Measurements from ENCODE around the gene CDH3. TPM values are rescaled to one million over a fixed set of nuclear protein-coding genes. Genes with fewer than 3 reads are reported as not detected.

CDH3 gene
- total RNA-seq, result 0.25 and 0.33 TPM in 2 replicates

DNA sequence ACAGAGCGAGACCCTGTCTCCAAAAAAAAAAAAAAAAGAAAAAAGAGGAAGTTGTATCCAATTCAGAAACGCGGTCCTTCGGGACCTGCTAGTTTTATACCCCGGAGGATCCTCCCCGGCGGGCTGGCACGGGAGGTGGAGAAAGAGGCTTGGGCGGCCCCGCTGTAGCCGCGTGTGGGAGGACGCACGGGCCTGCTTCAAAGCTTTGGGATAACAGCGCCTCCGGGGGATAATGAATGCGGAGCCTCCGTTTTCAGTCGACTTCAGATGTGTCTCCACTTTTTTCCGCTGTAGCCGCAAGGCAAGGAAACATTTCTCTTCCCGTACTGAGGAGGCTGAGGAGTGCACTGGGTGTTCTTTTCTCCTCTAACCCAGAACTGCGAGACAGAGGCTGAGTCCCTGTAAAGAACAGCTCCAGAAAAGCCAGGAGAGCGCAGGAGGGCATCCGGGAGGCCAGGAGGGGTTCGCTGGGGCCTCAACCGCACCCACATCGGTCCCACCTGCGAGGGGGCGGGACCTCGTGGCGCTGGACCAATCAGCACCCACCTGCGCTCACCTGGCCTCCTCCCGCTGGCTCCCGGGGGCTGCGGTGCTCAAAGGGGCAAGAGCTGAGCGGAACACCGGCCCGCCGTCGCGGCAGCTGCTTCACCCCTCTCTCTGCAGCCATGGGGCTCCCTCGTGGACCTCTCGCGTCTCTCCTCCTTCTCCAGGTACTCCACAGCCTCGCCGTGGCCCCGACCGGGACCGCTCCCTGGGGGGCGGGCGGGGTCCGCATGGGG is at the start of gene CDH3:
Gene CDH3 (plus strand): TSS at position 596 of the 779 bp plus-strand sequence. CDS start 70 bp downstream, at position 666.

DNA sequence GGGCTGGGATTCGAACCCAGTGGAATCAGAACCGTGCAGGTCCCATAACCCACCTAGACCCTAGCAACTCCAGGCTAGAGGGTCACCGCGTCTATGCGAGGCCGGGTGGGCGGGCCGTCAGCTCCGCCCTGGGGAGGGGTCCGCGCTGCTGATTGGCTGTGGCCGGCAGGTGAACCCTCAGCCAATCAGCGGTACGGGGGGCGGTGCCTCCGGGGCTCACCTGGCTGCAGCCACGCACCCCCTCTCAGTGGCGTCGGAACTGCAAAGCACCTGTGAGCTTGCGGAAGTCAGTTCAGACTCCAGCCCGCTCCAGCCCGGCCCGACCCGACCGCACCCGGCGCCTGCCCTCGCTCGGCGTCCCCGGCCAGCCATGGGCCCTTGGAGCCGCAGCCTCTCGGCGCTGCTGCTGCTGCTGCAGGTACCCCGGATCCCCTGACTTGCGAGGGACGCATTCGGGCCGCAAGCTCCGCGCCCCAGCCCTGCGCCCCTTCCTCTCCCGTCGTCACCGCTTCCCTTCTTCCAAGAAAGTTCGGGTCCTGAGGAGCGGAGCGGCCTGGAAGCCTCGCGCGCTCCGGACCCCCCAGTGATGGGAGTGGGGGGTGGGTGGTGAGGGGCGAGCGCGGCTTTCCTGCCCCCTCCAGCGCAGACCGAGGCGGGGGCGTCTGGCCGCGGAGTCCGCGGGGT is 92.1 kb downstream of the CDH3 start, which contains the start of gene CDH1:
Gene CDH1 (plus strand): TSS at position 247 of the 684 bp plus-strand sequence. CDS start 124 bp downstream, at position 371.

Other genes with a start within 250 kb of the CDH3 start
- gene SMPD3, start 196.8 kb upstream of the CDH3 start, total RNA-seq, result under 0.01 and 0.12 TPM in 2 replicates
- 23.5 and 32.2 TPM in 2 replicates for gene ZFP90, start 106.0 kb upstream of the CDH3 start, total RNA-seq
- not detected in 2 replicates for gene CDH1, start 92.0 kb downstream of the CDH3 start, total RNA-seq
- gene TANGO6, start 198.2 kb downstream of the CDH3 start, total RNA-seq, result 26.0 and 28.0 TPM in 2 replicates

Measured in uterine smooth muscle cell (primary cell).